Measurements from ENCODE around the gene MAZ.
"Not testable (repeated sequence)": the region's sequence is repeated elsewhere in the genome, so short reads cannot be mapped to it uniquely, and the experiment has no call there.

Gene MAZ

GRCh38 chr16:29784901-29785500, 21.3 kb upstream of the MAZ start:
- peak; percentile 71 to 74 for DNase-seq

- DNase-seq, result not testable (repeated sequence)
Observed at GRCh38 chr16:29787155-29787554, 19.2 kb upstream of the MAZ start.

GRCh38 chr16:29789775-29790182, 16.6 kb upstream of the MAZ start:
- no peak for DNase-seq

- DNase-seq, result peak; percentile 99
Observed at GRCh38 chr16:29790183-29790948, 16.0 kb upstream of the MAZ start, which contains the start of gene KIF22. TSS of gene KIF22 (plus strand) at chr16:29790751. CDS start at chr16:29790760, 9 bp downstream.

GRCh38 chr16:29790949-29791844, 15.1 kb upstream of the MAZ start:
- DNase-seq, result no peak

GRCh38 chr16:29791845-29792807, 14.2 kb upstream of the MAZ start:
- DNase-seq, result no peak

- DNase-seq, result not testable (repeated sequence)
Observed at GRCh38 chr16:29793153-29793552, 13.2 kb upstream of the MAZ start.

- DNase-seq, result no peak
Observed at GRCh38 chr16:29794231-29794710, 12.1 kb upstream of the MAZ start.

GRCh38 chr16:29802416-29802935, 3.9 kb upstream of the MAZ start:
- DNase-seq, result no peak

GRCh38 chr16:29804020-29804419, 2.3 kb upstream of the MAZ start:
- DNase-seq, result no peak

- no peak for DNase-seq
Observed at GRCh38 chr16:29804455-29805231, 1.7 kb upstream of the MAZ start.

GRCh38 chr16:29805232-29806098, 864 bp upstream of the MAZ start:
- DNase-seq, result peak; percentile 96 to 97

GRCh38 chr16:29806641-29807425, 504 bp downstream of the MAZ start:
- peak; percentile 38 to 49 for DNase-seq

- peak; percentile 81 to 85 for DNase-seq
Observed at GRCh38 chr16:29807426-29808218, 1.3 kb downstream of the MAZ start.

GRCh38 chr16:29808219-29808900, 2.0 kb downstream of the MAZ start:
- DNase-seq, result peak in 1 of 2 experiments; percentile 33

- no peak for DNase-seq
Observed at GRCh38 chr16:29809031-29809747, 2.9 kb downstream of the MAZ start.
